A673 (cell line): ENCODE data around the gene CCDC178.

ENCODE experiments used
- CTCF ChIP-seq: fragments of 300-800, 200-600 bp; sonication (generic); conservative IDR thresholded peaks from 2 replicates; pipeline ENCODE4 v1.5.1; 2017; ENCODE audit warnings: low read depth, mild to moderate bottlenecking, antibody characterized with exemption, low read length, moderate library complexity, mixed read lengths
- EZH2 ChIP-seq: fragments of 200-600 bp; sonication (generic); IDR thresholded peaks from 2 replicates; pipeline ENCODE4 v1.6.1; 2017; ENCODE audit warnings: borderline replicate concordance, low read depth, mild to moderate bottlenecking, mixed read lengths, antibody characterized with exemption, low read length; ENCODE audit not compliant: poor library complexity, severe bottlenecking

DNA sequence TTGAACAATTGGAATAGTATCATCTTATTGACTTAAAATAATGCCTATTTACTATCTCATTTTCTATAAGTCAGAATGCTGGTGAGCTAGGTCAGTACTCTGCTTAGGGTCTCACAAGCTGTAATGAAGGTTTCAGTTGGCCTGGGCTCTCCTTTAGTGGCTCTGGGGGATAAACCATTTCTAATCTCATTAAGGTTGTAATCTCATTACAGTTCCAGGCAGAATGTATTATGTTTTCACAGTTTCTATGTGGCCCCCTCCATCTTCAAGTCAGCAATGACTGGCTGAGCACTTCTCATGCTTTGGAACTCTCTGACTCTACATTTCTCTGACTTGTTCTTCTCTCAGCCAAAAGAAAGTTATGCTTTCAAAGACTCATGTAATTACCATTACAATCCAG lies 163.1 kb downstream of the CCDC178 start:
- TF ChIP-seq CTCF = no peak
- no peak for TF ChIP-seq EZH2
